ENCODE data around the gene TEX22. TPM values are rescaled to one million over a fixed set of nuclear protein-coding genes. Genes with fewer than 3 reads are reported as not detected.

The TEX22 gene
- total RNA-seq, 1 experiment from 2014 or later = 0.29 TPM

GRCh38 chr14:105389976-105390848 is 8.1 kb upstream of the TEX22 start:
- no peak overlapping the region for H3K4me3 ChIP-seq (ENCODE audit: low read length)
- H3K4me2 ChIP-seq (ENCODE audit: low read length) = no peak overlapping the region
- H3K9me3 ChIP-seq (ENCODE audit: low read length) = no peaks in the 10 kb centered on the region
- no peaks in the 10 kb centered on the region for H4K20me1 ChIP-seq (ENCODE audit: low read length)
- no peaks in the 10 kb centered on the region for H3K9me2 ChIP-seq (replicated peaks; ENCODE audit: low read length)
- intact Hi-C loops (cut with micrococcal nuclease) = no loop called here
- no peaks in the 10 kb centered on the region for H3F3A ChIP-seq (ENCODE audit: low read length, unreplicated experiment)
- TF ChIP-seq EZH2 (IDR thresholded peaks at IDR 0.05; ENCODE audit: low read length, unreplicated experiment) (no peak), CTCF (conservative IDR thresholded peaks at IDR 0.05; ENCODE audit: low read depth, low read length) (no peak), EZH2phosphoT487 (IDR thresholded peaks at IDR 0.05; ENCODE audit: borderline replicate concordance, low read length) (no peak)
- no peak overlapping the region for H2AFZ ChIP-seq (ENCODE audit: low read length)
- H3K36me3 ChIP-seq (ENCODE audit: low read depth, low read length) = no peaks in the 10 kb centered on the region
- POLR2A ChIA-PET (ENCODE audit: unreplicated experiment) = no interaction called here
- H3K27ac ChIP-seq (ENCODE audit: low read length) = no peak overlapping the region
- no peak overlapping the region for H3K9ac ChIP-seq (ENCODE audit: low read length)
- CTCF ChIA-PET = no interaction called here
- ATAC-seq = no peak
- H3K4me1 ChIP-seq (ENCODE audit: insufficient read depth, low read length) = no peaks in the 10 kb centered on the region
- DNase-seq = no peak
- H3K27me3 ChIP-seq (ENCODE audit: low read length) = no peaks in the 10 kb centered on the region
- BruUV-seq (replicated peaks) = no TSS peak
- H3K79me2 ChIP-seq (ENCODE audit: low read length) = no peaks in the 10 kb centered on the region

- no TSS peak for BruUV-seq (replicated peaks)
- no peak overlapping the region for H3K4me3 ChIP-seq (ENCODE audit: low read length)
- POLR2A ChIA-PET (ENCODE audit: unreplicated experiment) = no interaction called here
These were observed 7.4 kb upstream of the TEX22 start for GRCh38 chr14:105390849-105391500.

More at GRCh38 chr14:105390849-105391500, 7.4 kb upstream of the TEX22 start:
- Histone ChIP-seq H4K20me1 (ENCODE audit: low read length) (no peaks in the 10 kb centered on the region), H3K27me3 (ENCODE audit: low read length) (no peaks in the 10 kb centered on the region), H3F3A (ENCODE audit: low read length, unreplicated experiment) (no peaks in the 10 kb centered on the region), H3K27ac (ENCODE audit: low read length) (no peak overlapping the region), H3K9ac (ENCODE audit: low read length) (no peak overlapping the region), H2AFZ (ENCODE audit: low read length) (no peak overlapping the region), H3K4me2 (ENCODE audit: low read length) (no peak overlapping the region), H3K9me3 (ENCODE audit: low read length) (no peaks in the 10 kb centered on the region), H3K36me3 (ENCODE audit: low read depth, low read length) (no peaks in the 10 kb centered on the region), H3K4me1 (ENCODE audit: insufficient read depth, low read length) (no peaks in the 10 kb centered on the region), H3K79me2 (ENCODE audit: low read length) (no peaks in the 10 kb centered on the region), H3K9me2 (replicated peaks; ENCODE audit: low read length) (no peaks in the 10 kb centered on the region)
- no peak for TF ChIP-seq EZH2 (IDR thresholded peaks at IDR 0.05; ENCODE audit: low read length, unreplicated experiment)
- no peak for TF ChIP-seq CTCF (conservative IDR thresholded peaks at IDR 0.05; ENCODE audit: low read depth, low read length)
- no peak for TF ChIP-seq EZH2phosphoT487 (IDR thresholded peaks at IDR 0.05; ENCODE audit: borderline replicate concordance, low read length)
- intact Hi-C loops (cut with micrococcal nuclease) = no loop called here
- CTCF ChIA-PET = no interaction called here
- ATAC-seq = no peak
- no peak for DNase-seq
